KOPT-K1 (cell line): ENCODE measurements around the gene OR2H2.

Source experiments
- H3K27ac ChIP-seq: fragments of 200-600 bp; sonication (generic); 2 replicates; pipeline ENCODE4 v1.5.1; 2016; ENCODE audit warnings: antibody characterized with exemption, mild to moderate bottlenecking, low read depth, low read length; ENCODE audit not compliant: poor library complexity, severe bottlenecking
- H3K36me3 ChIP-seq: fragments of 200-600 bp; sonication (generic); 2 replicates; pipeline ENCODE4 v1.5.1; 2017; ENCODE audit warnings: antibody characterized with exemption, mild to moderate bottlenecking, low read length, moderate library complexity; ENCODE audit not compliant: insufficient read depth
- H3K9me3 ChIP-seq: fragments of 200-600 bp; sonication (generic); 2 replicates; pipeline ENCODE4 v1.5.1; 2017; ENCODE audit warnings: antibody characterized with exemption, low read length, mild to moderate bottlenecking; ENCODE audit not compliant: insufficient read depth, poor library complexity, severe bottlenecking

The OR2H2 gene

GRCh38 chr6:29584821-29585220 is at the start of gene OR2H2:
TSS of gene OR2H2 (plus strand) at chr6:29585121. CDS start at chr6:29587945, 2,824 bp downstream.
- no peaks in the 10 kb centered on the region for H3K9me3 ChIP-seq
- no peak within 1 kb of the TSS for H3K27ac ChIP-seq
- H3K36me3 ChIP-seq, result no peaks in the 10 kb centered on the region

DNA sequence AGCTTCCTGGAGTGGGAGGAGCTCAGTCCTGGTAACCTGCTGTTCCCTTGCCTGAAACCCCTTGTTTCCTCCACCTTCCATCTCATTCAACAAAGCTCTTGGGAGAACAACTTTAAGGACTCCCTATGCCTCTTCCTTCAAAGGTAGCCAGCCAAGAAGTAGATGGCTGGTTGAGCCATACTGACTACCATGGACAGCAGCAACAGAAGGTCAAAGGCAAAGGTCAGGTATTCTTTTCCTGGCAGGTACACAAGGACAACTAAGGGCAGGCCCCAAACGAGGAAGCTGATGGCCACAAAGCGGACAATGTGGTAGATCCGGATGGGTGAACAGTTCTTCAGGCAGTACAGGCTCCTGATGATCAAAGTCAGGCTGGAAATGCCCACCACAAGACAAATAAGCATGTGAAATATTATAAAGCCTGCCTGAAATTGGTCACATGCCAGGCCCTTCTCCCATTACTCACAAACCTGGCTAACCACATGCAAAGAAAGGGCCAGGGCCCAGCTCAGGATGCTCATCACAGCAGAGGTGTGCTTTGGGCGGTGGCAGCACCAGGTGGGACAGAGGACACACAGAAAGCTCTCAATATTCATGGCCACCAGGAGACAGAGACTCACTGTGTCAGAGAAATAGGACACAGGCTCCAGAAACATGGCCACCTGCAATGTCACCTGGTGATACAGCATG is 47.1 kb upstream of the OR2H2 start:
- Histone ChIP-seq H3K9me3 (no peaks in the 10 kb centered on the region), H3K27ac (no peak overlapping the region), H3K36me3 (no peaks in the 10 kb centered on the region)

DNA sequence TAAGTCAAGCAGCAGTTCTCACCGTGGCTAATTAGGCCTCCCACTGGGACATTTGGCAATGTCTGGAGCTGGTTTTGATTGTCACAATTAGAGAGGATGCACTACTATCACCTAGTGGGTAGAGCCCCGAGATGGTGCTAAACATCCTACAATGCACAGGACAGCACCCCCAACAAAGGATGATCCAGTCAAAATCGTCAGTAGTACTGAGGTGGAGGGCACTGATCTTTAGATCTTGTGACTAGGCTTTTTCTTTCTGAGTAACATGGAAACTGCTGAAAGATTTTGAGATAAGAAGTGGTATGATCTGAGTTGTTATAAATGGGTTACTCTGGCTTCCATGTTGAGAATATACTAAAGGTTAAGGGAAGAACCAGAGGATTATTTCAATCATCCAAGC is 37.3 kb upstream of the OR2H2 start:
- H3K36me3 ChIP-seq, result no peaks in the 10 kb centered on the region
- no peak overlapping the region for H3K27ac ChIP-seq
- H3K9me3 ChIP-seq, result no peaks in the 10 kb centered on the region

DNA sequence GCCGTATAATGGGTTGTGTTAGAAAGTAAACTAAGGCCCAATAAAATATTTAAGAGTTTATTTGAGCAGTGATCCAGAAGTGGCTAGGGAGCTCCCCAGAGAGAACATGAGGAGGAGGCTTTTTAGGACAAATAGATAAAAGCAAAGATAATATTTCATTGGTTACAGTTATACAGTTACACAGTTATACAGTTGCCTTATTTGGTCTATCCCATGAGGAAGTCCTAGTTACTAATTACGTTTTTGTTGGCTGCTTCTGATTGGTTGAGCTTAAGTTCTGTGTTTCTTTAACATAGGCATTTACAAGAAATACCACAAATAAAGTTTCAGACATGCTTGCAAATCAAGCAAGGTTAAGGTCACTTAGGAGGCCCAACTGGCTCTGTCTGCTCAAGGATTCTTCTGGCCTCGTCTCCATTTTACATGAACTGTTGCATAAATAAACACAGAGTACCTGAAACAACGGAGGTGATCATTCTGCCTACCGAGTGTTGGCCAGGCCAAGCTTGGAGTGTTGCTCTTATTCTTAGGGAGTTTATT is 32.3 kb upstream of the OR2H2 start:
- peaks cover 7% of the 10 kb centered on the region for H3K9me3 ChIP-seq
- H3K36me3 ChIP-seq, result no peaks in the 10 kb centered on the region
- no peak overlapping the region for H3K27ac ChIP-seq

DNA sequence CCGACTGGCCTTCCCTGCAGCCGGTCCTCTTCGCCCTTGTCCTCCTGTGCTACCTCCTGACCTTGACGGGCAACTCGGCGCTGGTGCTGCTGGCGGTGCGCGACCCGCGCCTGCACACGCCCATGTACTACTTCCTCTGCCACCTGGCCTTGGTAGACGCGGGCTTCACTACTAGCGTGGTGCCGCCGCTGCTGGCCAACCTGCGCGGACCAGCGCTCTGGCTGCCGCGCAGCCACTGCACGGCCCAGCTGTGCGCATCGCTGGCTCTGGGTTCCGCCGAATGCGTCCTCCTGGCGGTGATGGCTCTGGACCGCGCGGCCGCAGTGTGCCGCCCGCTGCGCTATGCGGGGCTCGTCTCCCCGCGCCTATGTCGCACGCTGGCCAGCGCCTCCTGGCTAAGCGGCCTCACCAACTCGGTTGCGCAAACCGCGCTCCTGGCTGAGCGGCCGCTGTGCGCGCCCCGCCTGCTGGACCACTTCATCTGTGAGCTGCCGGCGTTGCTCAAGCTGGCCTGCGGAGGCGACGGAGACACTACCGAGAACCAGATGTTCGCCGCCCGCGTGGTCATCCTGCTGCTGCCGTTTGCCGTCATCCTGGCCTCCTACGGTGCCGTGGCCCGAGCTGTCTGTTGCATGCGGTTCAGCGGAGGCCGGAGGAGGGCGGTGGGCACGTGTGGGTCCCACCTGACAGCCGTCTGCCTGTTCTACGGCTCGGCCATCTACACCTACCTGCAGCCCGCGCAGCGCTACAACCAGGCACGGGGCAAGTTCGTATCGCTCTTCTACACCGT is 31.5 kb upstream of the OR2H2 start:
- H3K36me3 ChIP-seq, result no peaks in the 10 kb centered on the region
- peaks cover 7% of the 10 kb centered on the region for H3K9me3 ChIP-seq
- no peak overlapping the region for H3K27ac ChIP-seq

GRCh38 chr6:29554764-29555163 is 30.2 kb upstream of the OR2H2 start:
- H3K36me3 ChIP-seq, result no peaks in the 10 kb centered on the region
- peaks cover 7% of the 10 kb centered on the region for H3K9me3 ChIP-seq
- no peak overlapping the region for H3K27ac ChIP-seq

DNA sequence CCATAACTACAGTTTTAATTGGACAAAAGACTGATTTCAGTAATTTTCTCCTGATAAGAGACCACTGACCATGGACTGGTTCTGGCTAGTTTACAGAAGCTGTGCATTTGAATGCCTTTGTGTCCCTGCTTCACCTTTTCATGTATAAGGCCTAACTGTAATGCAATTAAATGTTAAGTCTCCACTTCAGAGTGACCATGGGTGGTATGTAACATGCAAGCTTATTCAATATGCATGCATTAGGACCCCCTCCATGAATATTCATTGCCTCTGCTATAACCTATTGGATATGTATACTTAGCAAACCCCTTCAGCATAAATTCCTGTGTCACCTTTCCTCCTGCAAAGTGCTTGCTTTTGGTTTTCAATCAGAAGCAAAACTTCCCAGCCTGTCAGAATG is 27.6 kb upstream of the OR2H2 start:
- Histone ChIP-seq H3K27ac (no peak overlapping the region), H3K9me3 (peaks cover 7% of the 10 kb centered on the region), H3K36me3 (no peaks in the 10 kb centered on the region)

- peaks cover 6% of the 10 kb centered on the region for H3K9me3 ChIP-seq
- H3K27ac ChIP-seq, result no peak overlapping the region
- no peaks in the 10 kb centered on the region for H3K36me3 ChIP-seq
Measured at GRCh38 chr6:29558439-29559079, 26.4 kb upstream of the OR2H2 start.

DNA sequence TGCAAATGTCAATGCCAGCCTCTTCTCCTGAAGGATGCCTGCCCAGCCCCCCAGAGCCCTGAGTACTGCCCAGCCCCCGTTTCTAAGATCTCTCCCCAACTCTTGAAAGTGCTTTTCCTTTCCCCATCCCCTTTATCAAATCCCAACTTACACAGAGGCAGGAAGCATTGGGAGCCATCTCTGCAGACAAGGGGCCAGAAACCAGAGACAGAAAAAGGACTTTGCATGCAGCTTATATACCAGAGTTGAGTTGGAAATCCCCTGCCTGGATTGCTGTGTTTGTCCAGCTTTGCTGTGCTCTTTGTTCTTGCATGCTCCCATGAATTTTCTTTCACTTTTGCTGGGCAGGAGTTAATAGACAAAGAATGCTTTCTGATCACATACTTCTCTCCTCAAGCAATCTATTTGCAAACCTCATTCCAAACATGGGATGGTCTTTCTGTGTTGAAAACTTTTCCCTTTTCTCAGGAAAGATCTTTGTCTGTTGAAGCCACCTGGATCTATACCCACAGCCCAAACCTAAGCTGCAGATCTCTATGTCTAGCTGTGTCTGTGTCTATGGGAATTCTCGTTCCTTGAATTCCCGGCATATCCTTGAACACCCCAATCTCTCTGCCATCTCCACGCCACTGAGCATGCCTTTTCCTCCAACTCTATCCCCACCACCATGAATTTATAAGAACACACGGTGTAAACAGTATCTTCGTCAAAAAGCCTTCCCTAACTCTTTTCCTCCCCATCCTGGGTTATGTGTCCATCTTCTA is 25.2 kb upstream of the OR2H2 start, which contains the start of gene UBD:
UBD (minus strand) TSS at position 209 of the 764 bp plus-strand sequence; CDS start at position 178, 31 bp downstream.
- H3K27ac ChIP-seq, result no peak within 1 kb of the TSS
- H3K36me3 ChIP-seq, result no peaks in the 10 kb centered on the region
- no peaks in the 10 kb centered on the region for H3K9me3 ChIP-seq

DNA sequence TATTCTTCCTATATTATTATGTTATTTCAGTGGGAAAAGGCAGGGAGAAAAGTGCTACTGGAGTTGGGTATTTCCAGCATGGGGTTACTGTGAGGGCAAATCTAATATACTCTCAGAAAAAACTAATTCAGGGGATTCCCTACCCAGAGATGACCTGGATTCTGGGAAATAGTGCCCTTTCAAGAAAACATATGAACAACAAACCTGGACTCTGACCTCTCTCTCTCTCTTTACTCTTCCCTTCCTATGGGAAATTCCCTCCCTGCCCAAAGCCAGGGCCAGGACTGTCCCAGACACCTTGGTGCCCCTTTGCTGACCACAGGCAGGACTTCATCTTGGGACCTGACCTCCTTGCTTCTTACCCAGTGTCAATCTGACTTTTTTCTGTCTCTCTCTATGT is 23.8 kb upstream of the OR2H2 start:
- Histone ChIP-seq H3K27ac (no peak overlapping the region), H3K36me3 (no peaks in the 10 kb centered on the region), H3K9me3 (no peaks in the 10 kb centered on the region)

GRCh38 chr6:29561606-29562181 is 23.2 kb upstream of the OR2H2 start:
- Histone ChIP-seq H3K9me3 (no peaks in the 10 kb centered on the region), H3K36me3 (no peaks in the 10 kb centered on the region), H3K27ac (no peak overlapping the region)

GRCh38 chr6:29563435-29563965 is 21.4 kb upstream of the OR2H2 start:
- no peaks in the 10 kb centered on the region for H3K36me3 ChIP-seq
- H3K9me3 ChIP-seq, result no peaks in the 10 kb centered on the region
- no peak overlapping the region for H3K27ac ChIP-seq

DNA sequence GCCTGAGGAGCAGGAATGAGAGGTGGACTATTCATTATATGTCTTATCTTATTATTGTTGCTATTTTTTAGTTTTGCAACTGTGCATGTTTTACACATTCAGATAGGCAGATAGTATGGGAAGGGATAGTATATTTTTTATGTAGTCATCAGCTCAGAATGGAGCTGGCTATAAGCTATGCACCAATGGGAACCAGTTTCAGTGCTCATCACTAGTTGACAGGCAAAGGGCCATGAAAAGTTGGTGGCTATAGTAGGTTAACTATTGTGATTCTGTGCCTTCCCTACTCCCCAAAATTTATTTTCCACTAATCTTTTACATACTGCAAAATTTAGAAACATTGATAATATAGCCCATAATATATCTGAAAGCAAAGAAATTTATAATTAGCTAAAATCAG is 20.0 kb upstream of the OR2H2 start:
- Histone ChIP-seq H3K9me3 (no peaks in the 10 kb centered on the region), H3K36me3 (no peaks in the 10 kb centered on the region), H3K27ac (no peak overlapping the region)

DNA sequence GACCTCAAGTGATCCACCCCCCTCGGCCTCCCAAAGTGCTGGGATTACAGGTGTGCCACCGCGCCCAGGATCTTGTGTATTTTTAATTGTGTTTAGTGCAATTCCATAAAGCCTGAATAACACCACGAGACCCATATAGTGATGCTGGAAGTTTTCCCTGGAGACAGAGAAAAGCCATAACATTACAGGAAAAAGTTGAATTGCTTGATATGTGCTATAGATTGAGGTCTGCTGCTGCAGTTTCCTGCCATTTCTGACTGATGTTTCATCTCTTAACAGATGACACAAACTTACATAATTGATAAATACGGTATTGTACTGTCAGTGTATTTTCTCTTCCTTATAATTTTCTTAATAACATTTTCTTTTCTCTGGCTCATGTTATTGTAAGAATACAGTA is 18.1 kb upstream of the OR2H2 start:
- Histone ChIP-seq H3K27ac (no peak overlapping the region), H3K9me3 (no peaks in the 10 kb centered on the region), H3K36me3 (no peaks in the 10 kb centered on the region)
